ENCODE results near the gene GTPBP8.

- TF ChIP-seq POLR2A (IDR thresholded peaks at IDR 0.05; ENCODE audit: low read length) (no peak), GATA1 (IDR thresholded peaks at IDR 0.05; ENCODE audit: low read depth, low read length) (no peak)
Observed at GRCh38 chr3:113002037-113002436, 11.3 kb downstream of the GTPBP8 start.

Data from erythroblast (primary cell).